GM18517 (cell line): ENCODE data around the gene SHISA6.
"Not testable (repeated sequence)": the region's sequence is repeated elsewhere in the genome, so short reads cannot be mapped to it uniquely, and the experiment has no call there.

ENCODE experiments used
- ATAC-seq: cut with Tn5 transposase; IDR thresholded peaks from one replicate; pipeline ENCODE4 v1.9.1; 2021; ENCODE audit warnings: mild to moderate bottlenecking, moderate library complexity; ENCODE audit not compliant: unreplicated experiment

The SHISA6 gene

DNA sequence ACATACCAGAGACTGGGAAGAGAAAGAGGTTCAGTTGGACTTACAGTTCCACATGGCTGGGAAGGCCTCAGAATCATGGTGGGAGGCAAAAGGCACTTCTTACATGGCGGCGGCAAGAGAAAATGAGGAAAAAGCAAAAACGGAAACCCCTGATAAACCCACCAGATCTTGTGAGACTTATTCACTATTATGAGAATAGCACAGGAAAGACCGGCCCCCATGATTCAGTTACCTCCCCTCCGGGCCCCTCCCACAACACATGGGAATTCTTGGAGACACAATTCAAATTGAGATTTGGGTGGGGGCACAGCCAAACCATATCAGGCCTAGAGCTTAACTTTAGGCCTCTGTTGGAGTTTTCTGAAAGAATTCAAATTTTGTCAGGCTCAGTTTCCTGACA is 60.9 kb downstream of the SHISA6 start:
- not testable (repeated sequence) for ATAC-seq

- ATAC-seq = no peak
These were observed 61.6 kb downstream of the SHISA6 start for GRCh38 chr17:11302401-11303186.

DNA sequence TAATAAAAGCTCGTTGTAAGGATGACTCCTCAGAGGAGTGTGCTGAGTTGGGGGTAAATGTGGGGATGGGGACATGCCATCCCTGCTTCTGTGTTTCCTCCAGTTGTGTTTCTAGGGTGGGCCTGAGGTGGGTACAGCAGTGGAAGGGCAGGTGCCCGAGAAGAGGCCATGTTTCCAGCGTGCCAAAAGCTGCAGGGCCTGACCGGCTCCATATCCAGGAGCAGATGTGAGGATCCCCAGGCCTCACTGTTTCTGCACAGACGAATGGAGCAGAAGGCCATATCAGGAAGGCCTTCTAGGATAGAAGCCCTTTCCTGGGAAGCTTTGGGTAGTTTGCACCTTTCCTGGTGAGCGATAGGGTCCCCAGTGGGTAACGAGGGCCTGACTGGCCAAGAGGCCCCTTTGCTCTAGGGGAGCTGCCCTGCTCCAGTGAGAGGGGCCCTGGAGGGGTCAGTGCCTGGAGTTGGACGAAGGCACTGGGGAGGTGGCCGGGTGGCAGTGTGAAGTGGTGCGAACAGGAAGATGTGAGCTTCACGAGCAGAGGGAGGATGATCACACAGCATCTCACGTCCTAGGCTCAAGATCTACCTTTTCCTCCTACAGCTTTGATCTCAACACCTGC is 62.9 kb downstream of the SHISA6 start:
- no peak for ATAC-seq

- ATAC-seq = no peak
These were observed 63.6 kb downstream of the SHISA6 start for GRCh38 chr17:11304568-11304967.

DNA sequence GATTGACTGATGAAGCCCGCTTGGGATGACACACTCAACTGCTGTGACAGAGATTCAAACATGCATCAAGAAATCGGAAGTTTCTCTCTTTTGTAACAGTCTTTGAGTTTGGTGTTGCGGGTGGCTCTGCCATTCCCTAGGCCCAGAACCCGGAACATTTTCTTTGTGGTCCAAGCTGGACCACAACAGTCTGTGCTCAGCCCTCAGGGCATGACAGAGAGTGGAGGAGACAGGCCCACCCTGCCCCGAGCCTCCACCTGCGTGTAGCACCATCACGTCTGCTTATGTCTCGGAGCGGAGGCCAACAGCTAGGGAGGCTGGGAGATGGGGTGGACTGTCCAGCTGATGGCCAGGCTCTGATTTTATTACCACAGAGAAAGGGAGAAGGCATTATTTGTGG is 64.5 kb downstream of the SHISA6 start:
- ATAC-seq = no peak

DNA sequence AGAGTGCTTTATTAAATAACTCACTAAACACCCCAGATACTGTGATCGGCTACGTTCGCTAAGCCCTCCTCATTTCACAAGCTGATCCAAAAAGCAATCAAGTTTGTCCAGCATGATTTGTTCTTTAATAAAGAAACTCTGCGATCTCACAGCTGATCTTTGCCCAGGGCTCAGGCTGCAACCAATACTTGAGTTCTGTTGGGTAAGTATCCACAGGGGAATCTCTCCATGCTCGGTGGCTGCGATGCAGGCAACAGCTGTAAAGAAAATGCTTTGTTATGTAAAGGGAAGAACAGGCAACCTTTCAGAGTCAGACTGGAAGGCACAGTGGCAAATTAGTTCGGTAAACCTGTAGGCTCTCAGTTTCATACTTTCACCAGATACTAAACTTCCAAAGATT is 67.5 kb downstream of the SHISA6 start:
- no peak for ATAC-seq

- no peak for ATAC-seq
These were observed 68.0 kb downstream of the SHISA6 start for GRCh38 chr17:11309033-11309432.

DNA sequence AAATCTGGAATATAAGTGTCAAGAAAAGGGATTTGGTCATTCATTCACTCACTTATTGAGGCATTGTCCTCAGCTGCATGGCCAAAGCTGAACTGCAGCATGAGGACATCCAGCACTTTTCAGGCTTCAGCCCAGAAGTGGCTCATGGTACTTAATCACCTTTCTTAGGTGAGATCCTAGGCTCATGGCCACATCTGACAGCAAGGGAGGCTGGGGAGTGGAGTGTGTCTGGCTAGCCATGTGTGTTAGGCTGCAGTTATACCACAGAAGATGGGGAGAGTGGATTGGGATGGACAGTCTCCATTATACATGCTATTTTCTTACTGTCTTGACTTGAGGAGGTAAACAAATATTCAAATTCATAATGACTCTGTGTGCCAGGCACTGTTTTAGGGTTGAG is 68.8 kb downstream of the SHISA6 start:
- ATAC-seq = no peak

DNA sequence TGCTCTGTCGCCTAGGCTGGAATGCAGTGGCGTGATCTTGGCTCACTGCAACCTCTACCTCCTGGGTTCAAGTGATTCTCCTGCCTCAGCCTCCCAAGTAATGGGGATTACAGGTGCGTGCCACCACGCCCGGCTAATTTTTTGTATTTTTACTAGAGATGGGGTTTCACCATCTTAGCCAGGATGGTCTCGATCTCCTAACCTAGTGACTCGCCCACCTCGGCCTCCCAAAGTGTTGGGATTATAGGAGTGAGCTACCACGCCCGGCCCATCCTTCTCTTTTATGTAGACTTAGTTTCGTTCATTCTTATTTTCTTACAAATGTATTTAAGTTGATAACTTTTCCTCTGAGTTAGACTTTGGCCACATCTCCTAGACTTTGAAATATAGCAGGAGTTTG is 75.4 kb downstream of the SHISA6 start:
- not testable (repeated sequence) for ATAC-seq

GRCh38 chr17:11318207-11318606 is 77.2 kb downstream of the SHISA6 start:
- no peak for ATAC-seq

DNA sequence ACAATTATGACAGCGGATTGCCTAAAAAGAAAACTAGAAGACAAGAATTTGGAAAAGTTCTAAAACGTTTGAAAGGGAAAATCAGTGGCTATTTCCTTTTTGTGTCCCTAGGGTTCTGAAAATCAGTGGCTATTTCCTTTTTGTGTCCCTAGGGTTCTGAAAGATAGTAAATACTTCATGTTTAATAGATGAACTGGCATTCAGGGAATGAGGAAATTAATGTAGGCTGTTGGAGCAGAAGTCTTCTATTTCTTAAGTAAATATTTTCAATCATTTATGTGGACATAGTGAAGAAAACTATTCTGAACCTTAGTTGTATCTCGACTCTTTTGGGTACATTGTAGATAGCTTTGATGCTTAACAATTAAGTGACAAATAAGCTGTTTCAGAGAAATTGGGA is 78.9 kb downstream of the SHISA6 start:
- no peak for ATAC-seq

DNA sequence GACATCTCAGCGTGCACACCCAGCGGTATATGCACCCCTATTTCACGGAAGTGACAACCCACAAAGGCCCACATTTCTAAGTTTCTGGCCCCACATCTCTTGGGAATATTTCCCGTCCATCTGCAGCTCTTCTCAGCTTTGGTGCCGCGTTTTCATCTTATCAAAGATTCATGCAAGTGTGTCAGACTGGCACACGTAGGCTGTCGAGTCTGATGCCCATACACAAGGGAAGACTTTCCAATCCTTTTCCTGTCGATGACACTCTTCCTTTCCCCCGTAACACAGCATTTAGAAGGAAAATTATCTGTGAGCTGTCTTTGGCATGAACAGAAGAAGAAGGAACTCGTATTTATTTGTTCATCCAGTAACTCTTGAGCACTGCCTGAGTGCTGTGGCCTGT is 83.0 kb downstream of the SHISA6 start:
- no peak for ATAC-seq

DNA sequence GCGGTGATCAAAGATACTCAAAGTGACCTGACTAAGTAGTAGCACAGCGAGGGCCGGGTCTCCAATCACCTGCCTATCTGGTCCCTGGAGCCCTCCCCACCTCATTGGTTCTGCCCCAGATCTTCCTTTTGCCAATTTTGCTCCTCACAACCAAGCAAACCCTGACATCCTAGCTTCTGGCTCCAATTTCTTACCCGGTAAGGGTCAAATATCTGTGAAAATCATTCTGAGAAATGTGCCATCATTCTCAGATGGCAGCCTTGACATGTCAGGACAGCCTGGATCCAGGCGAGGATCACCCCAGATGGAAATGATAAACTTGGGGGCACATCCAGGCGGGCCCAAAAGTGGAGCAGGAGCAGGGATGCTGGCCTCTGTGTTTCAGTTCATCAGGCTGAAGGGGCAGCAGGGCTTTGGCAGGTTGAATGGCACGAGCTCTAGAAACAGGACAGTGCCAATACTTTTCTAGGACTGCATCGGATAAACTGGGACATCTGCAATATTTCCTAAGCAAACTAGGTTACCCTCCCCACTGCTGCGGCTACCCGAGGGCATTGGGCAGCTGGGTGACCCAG is 83.9 kb downstream of the SHISA6 start:
- ATAC-seq = no peak

DNA sequence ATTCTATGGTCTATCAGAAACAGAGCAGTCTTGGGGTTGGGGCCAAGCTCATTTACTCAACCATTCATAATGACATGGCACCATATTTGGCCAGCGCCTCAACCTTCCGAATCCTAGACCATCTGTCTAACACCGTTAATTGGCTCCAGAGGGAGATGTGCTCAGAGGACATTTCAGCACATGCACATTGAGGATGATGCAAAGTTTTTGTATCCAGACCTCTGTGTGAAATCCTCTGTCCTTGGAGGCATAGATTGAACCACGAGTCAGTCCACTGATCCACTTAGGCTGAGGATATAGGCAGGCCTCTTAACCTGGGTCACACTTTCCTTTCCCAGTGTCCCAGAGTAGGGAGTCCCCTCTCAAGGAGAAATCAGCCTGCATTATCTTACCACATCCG is 85.5 kb downstream of the SHISA6 start:
- ATAC-seq = no peak

DNA sequence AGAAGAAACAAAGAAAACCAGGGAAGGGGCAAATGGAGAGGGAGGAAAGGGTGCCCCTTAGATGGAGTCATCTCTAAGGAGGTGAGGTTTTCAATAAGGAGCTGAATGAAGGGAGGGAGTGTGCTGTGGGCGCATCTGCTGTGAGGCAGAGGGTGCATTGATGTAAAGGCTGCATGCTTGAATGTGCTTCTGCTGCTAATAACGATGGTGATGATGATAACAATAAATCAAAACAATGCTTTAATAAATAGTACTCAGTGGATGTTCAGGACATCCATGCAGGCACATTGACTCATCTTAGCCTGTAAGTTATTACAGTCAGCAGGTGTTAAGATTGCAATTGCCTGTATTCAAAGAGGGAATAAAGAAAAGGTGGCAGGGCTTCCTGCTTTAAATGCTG is 87.8 kb downstream of the SHISA6 start:
- ATAC-seq = no peak

DNA sequence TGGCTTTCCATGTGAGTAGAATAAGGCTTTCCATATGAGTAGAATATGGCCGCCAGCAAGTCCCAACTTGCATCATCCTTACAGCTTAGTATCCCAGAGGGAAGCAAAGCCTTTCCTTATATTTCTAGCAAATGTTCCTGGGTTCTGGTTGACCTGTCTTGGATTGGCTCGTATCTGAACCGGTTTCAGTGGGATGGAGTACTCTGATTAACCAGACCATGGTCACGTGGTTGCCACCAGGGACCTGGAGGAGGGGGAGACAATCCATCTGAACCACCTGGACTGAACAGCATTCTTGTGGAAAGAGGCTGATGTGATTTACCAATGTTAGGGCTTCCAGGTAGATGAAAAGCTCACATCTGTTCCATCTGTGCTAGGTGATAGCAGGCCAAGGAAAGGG is 89.0 kb downstream of the SHISA6 start:
- ATAC-seq = no peak

DNA sequence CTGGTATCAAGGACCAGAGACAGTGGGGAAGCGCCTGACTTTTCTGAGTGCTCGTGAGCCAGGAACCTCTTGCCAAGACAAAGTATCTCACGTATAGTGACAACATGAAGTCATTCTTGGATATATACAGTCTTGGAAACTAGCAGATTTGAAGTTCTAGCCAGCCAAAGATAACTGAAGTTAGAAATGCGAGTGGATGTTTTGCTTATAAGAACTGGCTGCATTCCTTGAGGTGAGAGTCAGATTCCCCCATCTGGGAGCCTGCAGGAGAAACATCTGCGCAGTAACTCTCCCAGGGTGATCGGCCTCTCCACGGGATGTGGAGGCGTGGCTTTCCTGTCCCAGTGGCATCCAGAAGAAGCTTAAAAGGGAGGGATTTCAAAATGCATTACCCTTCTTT is 89.8 kb downstream of the SHISA6 start:
- ATAC-seq = no peak

DNA sequence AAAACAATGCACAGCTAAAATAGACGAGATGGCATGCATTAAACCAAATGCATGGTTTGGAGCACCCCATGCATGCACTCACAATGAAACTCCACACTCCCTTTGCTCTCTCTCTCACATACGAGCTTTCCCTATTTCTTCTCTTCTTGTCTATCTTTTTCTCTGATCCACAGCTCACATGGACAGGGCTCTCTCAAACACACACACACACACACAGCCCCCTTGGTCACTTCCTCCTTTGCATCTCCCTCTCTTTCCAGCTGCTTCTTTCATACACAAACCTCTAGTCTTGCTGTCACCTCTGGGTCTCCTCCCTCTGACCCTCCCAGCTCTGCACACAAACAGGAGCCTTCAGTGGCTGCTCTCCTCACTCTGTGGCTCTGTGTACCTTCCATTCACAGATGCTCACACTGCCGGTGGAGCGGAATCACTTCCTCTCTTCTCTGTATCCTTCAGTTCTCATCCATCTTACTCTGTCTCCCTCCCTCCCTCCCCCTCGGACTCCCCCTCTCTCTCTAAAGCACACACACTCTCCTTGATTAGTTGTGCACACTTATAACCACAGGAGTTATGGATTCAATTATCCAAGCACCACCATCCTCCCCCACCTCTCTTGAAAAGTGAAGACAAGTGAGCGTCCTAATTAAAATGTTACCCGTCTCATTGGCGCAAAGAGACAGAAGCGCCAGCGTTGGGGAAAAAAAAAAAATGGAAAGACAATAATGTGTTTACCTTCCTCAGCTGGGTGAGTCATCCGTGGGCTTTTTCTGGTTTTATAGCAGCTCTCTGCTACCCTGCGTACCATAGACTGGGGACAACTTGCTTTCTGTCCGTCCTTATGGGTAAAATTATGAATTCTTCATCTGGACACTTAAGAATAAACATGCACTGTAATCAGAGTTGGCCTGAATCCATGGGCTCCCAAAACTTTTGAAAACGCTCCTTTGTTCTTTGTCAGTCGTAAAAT is 90.8 kb downstream of the SHISA6 start:
- no peak for ATAC-seq

DNA sequence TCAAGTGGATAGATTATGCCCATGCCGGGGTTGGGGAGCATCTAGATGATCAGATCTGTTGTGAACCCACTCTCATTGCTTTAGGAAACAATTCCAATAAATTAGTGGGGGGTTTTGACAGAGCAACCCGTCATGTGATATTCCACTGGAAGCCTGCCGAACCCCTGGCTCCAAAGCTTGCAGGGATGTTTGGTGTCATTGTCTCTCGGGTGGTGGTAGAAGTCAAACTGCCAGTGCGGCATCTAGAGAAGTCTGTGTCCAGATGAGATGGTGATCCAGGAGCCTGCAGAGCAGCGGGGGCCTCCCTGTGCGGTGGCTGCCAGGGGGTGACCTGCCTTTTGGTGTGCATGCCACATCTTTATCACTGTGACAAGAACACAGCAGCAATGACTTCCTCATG is 91.7 kb downstream of the SHISA6 start:
- no peak for ATAC-seq

DNA sequence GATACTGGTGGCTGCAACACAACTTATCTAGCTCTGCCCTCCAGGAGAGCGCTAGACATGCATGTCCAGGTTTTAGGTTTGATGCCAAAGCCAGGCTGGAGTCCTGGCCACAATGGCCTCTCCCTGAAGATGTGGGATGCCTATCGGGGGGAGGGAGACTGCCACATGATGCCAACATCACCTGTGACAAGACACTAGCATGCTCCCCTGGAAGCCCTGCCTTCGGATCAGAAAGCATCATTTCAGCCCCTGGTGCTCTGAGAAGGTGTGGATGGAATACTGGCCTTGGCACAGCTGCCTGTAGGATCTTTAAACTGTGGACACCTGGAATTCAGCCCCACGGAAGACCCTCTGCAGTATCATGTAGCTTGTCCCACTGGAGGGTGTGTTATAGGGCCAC is 93.5 kb downstream of the SHISA6 start:
- ATAC-seq = no peak

DNA sequence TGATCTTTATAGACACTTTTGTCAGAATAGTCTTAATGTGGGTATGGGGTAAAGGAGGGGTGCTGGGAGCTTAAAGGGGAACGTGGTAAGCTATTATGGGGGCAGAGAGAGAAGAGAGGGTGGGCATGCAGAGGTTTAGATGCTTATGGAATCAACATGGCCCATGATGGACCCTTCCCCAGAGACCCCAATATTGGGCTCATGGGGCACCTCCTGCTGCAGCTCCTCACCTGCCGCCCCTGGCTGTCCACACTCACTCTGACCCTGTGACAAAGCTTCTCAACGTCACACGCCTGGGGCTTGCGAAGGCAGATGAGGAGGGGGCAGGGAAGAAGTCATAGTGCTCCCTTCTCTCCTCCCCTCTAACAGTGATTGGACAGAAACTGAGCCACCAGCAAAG is 95.3 kb downstream of the SHISA6 start:
- ATAC-seq = no peak
